SKM-1 (cell line): ENCODE data around the gene DMRTA2.

Experiments
- DNase-seq: peaks from one replicate; lab custom pipeline; 2025; ENCODE audit not compliant: unreplicated experiment; lab: John Stamatoyannopoulos, UW

DMRTA2 gene

GRCh38 chr1:50424045-50424883, 1.0 kb upstream of the DMRTA2 start:
- no peak for DNase-seq

- DNase-seq = no peak
Measured at GRCh38 chr1:50423670-50424000, 392 bp upstream of the DMRTA2 start.

GRCh38 chr1:50422675-50422945, 633 bp downstream of the DMRTA2 start:
- no peak for DNase-seq

- DNase-seq = no peak
Measured at GRCh38 chr1:50421768-50422674, 1.2 kb downstream of the DMRTA2 start.

- DNase-seq = no peak
Measured at GRCh38 chr1:50421366-50421748, 1.9 kb downstream of the DMRTA2 start.

GRCh38 chr1:50420689-50421365, 2.4 kb downstream of the DMRTA2 start:
- no peak for DNase-seq

- no peak for DNase-seq
Measured at GRCh38 chr1:50419907-50420677, 3.2 kb downstream of the DMRTA2 start.

GRCh38 chr1:50419192-50419906, 3.9 kb downstream of the DMRTA2 start:
- no peak for DNase-seq

GRCh38 chr1:50418600-50419109, 4.6 kb downstream of the DMRTA2 start:
- DNase-seq = no peak

- DNase-seq = no peak
Measured at GRCh38 chr1:50417946-50418599, 5.2 kb downstream of the DMRTA2 start.

GRCh38 chr1:50417507-50417906, 5.7 kb downstream of the DMRTA2 start:
- DNase-seq = no peak

GRCh38 chr1:50416553-50417453, 6.4 kb downstream of the DMRTA2 start:
- no peak for DNase-seq

- no peak for DNase-seq
Measured at GRCh38 chr1:50416150-50416527, 7.1 kb downstream of the DMRTA2 start.

GRCh38 chr1:50415235-50416149, 7.8 kb downstream of the DMRTA2 start:
- no peak for DNase-seq

- no peak for DNase-seq
Measured at GRCh38 chr1:50414853-50415234, 8.4 kb downstream of the DMRTA2 start.

GRCh38 chr1:50412813-50413476, 10.3 kb downstream of the DMRTA2 start:
- no peak for DNase-seq

GRCh38 chr1:50405814-50406213, 17.4 kb downstream of the DMRTA2 start:
- DNase-seq = no peak
